ENCODE measurements around the gene S100A12. TPM values are rescaled to one million over a fixed set of nuclear protein-coding genes. Genes with fewer than 3 reads are reported as not detected.

The S100A12 gene
- total and polyA plus RNA-seq, 3 experiments from 2014 or later: not detected

DNA sequence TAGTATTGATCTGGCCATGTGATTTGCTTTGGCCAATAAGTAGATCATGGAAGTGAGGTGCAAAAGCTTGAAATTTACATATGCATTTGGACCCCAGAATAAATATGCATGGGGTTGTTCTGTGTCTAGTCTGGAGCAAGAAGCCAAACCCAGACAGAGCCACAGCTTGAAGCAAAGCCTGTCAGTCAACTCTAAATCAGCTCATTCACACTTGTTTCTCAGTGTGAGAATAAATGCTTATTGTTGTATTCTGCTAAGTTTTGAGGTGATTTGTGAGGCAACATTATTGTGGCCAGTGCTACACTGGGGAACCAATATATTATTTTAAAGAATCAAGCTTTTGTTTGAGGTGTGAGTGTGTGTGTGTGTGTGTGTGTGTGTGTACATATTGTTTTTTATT lies 50.5 kb downstream of the S100A12 start:
- Histone ChIP-seq H3K4me3 (ENCODE audit: low read length) (no peak overlapping the region), H3K36me3 (ENCODE audit: insufficient read depth, low read length) (no peaks in the 10 kb centered on the region), H3K4me1 (ENCODE audit: insufficient read depth, low read length) (no peaks in the 10 kb centered on the region), H3K9me3 (ENCODE audit: low read length) (no peaks in the 10 kb centered on the region), H3K27me3 (ENCODE audit: insufficient read depth, low read length, poor library complexity, severe bottlenecking) (peaks cover 5% of the 10 kb centered on the region), H3K27ac (ENCODE audit: low read depth, low read length) (no peak overlapping the region)
- H3K4me3 Mint-ChIP-seq: no peak overlapping the region
- peaks cover 29 to 50% (median 41%) of the 10 kb centered on the region in 5 donors for H3K9me3 Mint-ChIP-seq
- ChIA-PET CTCF (no interaction called here), POLR2A (no interaction called here)
- H3K27me3 Mint-ChIP-seq: peaks cover 19 to 62% of the 10 kb centered on the region in 2 donors
- no peak overlapping the region for H3K27ac Mint-ChIP-seq
- H3K4me1 Mint-ChIP-seq: no peaks in the 10 kb centered on the region
- H3K36me3 Mint-ChIP-seq: peaks cover 0 to 20% (median 0%) of the 10 kb centered on the region in 3 donors
- DNase-seq: no peak

Other genes starting within 250 kb of the S100A12 start
- not detected for gene SPRR2G, start 224.7 kb downstream of the S100A12 start, total RNA-seq
- gene SPRR2G, start 224.7 kb downstream of the S100A12 start, polyA plus RNA-seq: not detected
- gene LELP1, start 172.2 kb downstream of the S100A12 start, total RNA-seq: not detected
- not detected for gene LELP1, start 172.2 kb downstream of the S100A12 start, polyA plus RNA-seq
- not detected for gene PRR9, start 158.0 kb downstream of the S100A12 start, total RNA-seq
- not detected for gene PRR9, start 158.0 kb downstream of the S100A12 start, polyA plus RNA-seq
- not detected for gene LORICRIN, start 115.9 kb downstream of the S100A12 start, total RNA-seq
- gene LORICRIN, start 115.9 kb downstream of the S100A12 start, polyA plus RNA-seq: not detected
- gene PGLYRP3, start 62.7 kb downstream of the S100A12 start, total RNA-seq: not detected
- not detected for gene PGLYRP3, start 62.7 kb downstream of the S100A12 start, polyA plus RNA-seq
- not detected for gene PGLYRP4, start 26.8 kb downstream of the S100A12 start, total RNA-seq
- gene PGLYRP4, start 26.8 kb downstream of the S100A12 start, polyA plus RNA-seq: not detected
- gene S100A9, start 17.8 kb downstream of the S100A12 start, total RNA-seq: 1 to 10 TPM; 1.6 to 2.3 TPM
- gene S100A9, start 17.8 kb downstream of the S100A12 start, polyA plus RNA-seq: 4.7 TPM
- gene S100A8, start 15.5 kb upstream of the S100A12 start, total RNA-seq: not detected
- not detected for gene S100A8, start 15.5 kb upstream of the S100A12 start, polyA plus RNA-seq
- gene S100A7A, start 40.9 kb upstream of the S100A12 start, total RNA-seq: not detected
- gene S100A7A, start 40.9 kb upstream of the S100A12 start, polyA plus RNA-seq: not detected
- gene S100A7, start 85.0 kb upstream of the S100A12 start, total RNA-seq: not detected
- not detected for gene S100A7, start 85.0 kb upstream of the S100A12 start, polyA plus RNA-seq
- gene S100A6, start 160.4 kb upstream of the S100A12 start, total RNA-seq: 100 to 1,000 TPM; 244 to 254 TPM
- gene S100A6, start 160.4 kb upstream of the S100A12 start, polyA plus RNA-seq: 892 TPM
- gene S100A5, start 165.3 kb upstream of the S100A12 start, total RNA-seq: 1 to 10 TPM in 1 of 2 experiments, under 1 TPM in 1; 0.61 to 1.5 TPM
- 1.6 TPM for gene S100A5, start 165.3 kb upstream of the S100A12 start, polyA plus RNA-seq
- gene S100A4, start 170.2 kb upstream of the S100A12 start, total RNA-seq: 100 to 1,000 TPM; 125 to 132 TPM
- gene S100A4, start 170.2 kb upstream of the S100A12 start, polyA plus RNA-seq: 2,575 TPM
- gene S100A3, start 173.6 kb upstream of the S100A12 start, total RNA-seq: not detected
- gene S100A3, start 173.6 kb upstream of the S100A12 start, polyA plus RNA-seq: not detected
- gene S100A2, start 190.2 kb upstream of the S100A12 start, total RNA-seq: 1 to 10 TPM in 1 of 2 experiments, under 1 TPM in 1; 0.81 to 1.1 TPM
- gene S100A2, start 190.2 kb upstream of the S100A12 start, polyA plus RNA-seq: 0.72 TPM
- gene S100A16, start 237.5 kb upstream of the S100A12 start, total RNA-seq: not detected
- not detected for gene S100A16, start 237.5 kb upstream of the S100A12 start, polyA plus RNA-seq
- gene S100A14, start 240.7 kb upstream of the S100A12 start, total RNA-seq: not detected
- not detected for gene S100A14, start 240.7 kb upstream of the S100A12 start, polyA plus RNA-seq

All from CD8-positive, alpha-beta memory T cell (primary cell).